ENCODE data around the gene USP40.

Gene USP40

DNA sequence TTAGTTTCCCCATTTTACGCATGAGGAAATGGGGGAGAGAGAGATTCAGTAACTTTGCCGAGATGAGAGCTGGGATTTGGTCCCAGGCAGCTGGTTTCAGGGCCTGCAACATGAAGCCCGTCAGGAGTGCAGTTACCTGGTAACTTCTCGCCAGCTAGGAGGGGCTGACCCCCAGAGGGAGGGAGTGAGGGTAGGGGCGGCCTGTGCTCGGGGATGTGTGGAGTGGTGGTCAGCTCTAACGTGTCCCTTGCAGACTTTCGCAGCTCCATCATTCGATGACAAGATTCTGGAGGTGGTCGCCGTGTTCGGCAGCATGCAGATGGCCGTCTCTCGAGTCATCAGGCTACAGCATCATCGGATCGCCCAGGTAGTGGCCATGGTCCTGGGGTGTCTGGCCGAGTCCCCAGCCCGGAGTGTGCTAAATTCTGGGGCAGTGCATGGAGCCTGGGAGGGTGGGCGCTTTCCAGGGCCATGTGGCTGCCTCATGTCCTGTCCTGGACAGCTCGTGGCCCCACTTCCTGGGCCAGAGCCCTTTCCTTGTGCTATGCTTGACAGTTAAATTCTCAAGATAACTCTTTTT is 108.5 kb downstream of the USP40 start:
- no peak overlapping the region for H3K27ac Mint-ChIP-seq

GRCh38 chr2:233457356-233457755 is 109.2 kb downstream of the USP40 start:
- H3K27ac Mint-ChIP-seq = peak overlapping the region; percentile 32
- no peak overlapping the region for H3K4me3 Mint-ChIP-seq
- H3K36me3 Mint-ChIP-seq (ENCODE audit: low read depth) = peaks cover 25% of the 10 kb centered on the region
- no peaks in the 10 kb centered on the region for H3K27me3 Mint-ChIP-seq (ENCODE audit: low read depth)
- peaks cover 2% of the 10 kb centered on the region for H3K4me1 Mint-ChIP-seq (ENCODE audit: low read depth)
- no peaks in the 10 kb centered on the region for H3K9me3 Mint-ChIP-seq

More for the DNA sequence above, 108.5 kb downstream of the USP40 start:
- Mint-ChIP-seq H3K4me1 (ENCODE audit: low read depth) (peaks cover 2% of the 10 kb centered on the region), H3K27me3 (ENCODE audit: low read depth) (no peaks in the 10 kb centered on the region), H3K9me3 (no peaks in the 10 kb centered on the region), H3K36me3 (ENCODE audit: low read depth) (peaks cover 27% of the 10 kb centered on the region), H3K4me3 (no peak overlapping the region)

- peaks cover 2% of the 10 kb centered on the region for H3K4me1 Mint-ChIP-seq (ENCODE audit: low read depth)
- no peak overlapping the region for H3K4me3 Mint-ChIP-seq
- H3K27me3 Mint-ChIP-seq (ENCODE audit: low read depth) = no peaks in the 10 kb centered on the region
- no peaks in the 10 kb centered on the region for H3K9me3 Mint-ChIP-seq
- H3K27ac Mint-ChIP-seq = no peak overlapping the region
- H3K36me3 Mint-ChIP-seq (ENCODE audit: low read depth) = peaks cover 24% of the 10 kb centered on the region
Measured at GRCh38 chr2:233456934-233457333, 109.6 kb downstream of the USP40 start.

- no peak overlapping the region for H3K4me3 Mint-ChIP-seq
- H3K27me3 Mint-ChIP-seq (ENCODE audit: low read depth) = no peaks in the 10 kb centered on the region
- H3K4me1 Mint-ChIP-seq (ENCODE audit: low read depth) = peaks cover 2% of the 10 kb centered on the region
- H3K9me3 Mint-ChIP-seq = no peaks in the 10 kb centered on the region
- peaks cover 20% of the 10 kb centered on the region for H3K36me3 Mint-ChIP-seq (ENCODE audit: low read depth)
- no peak overlapping the region for H3K27ac Mint-ChIP-seq
Measured at GRCh38 chr2:233456111-233456510, 110.5 kb downstream of the USP40 start.

GRCh38 chr2:233455491-233455890 is 111.1 kb downstream of the USP40 start:
- Mint-ChIP-seq H3K36me3 (ENCODE audit: low read depth) (peaks cover 20% of the 10 kb centered on the region), H3K27ac (no peak overlapping the region), H3K9me3 (no peaks in the 10 kb centered on the region), H3K4me3 (no peak overlapping the region), H3K27me3 (ENCODE audit: low read depth) (no peaks in the 10 kb centered on the region), H3K4me1 (ENCODE audit: low read depth) (peaks cover 2% of the 10 kb centered on the region)

DNA sequence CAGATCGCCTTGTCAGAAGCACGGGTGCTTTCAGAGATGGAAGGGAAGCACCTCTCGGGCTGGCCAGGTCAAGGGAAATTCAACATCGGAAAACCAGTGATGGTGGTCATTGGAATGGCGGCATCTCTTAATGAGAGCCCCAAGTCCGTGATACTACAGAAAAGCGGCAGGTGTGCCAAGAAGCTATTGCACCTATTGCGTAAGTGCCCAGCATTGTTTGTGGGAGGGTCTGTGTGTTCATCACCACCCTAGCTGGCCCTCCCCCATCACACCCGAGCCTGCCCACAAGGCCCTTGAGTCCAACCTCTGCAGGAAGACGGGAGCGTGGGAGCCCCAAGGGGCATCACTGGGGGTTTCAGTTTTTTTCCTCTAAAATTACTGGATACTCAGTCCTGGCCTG is 111.6 kb downstream of the USP40 start:
- no peak overlapping the region for H3K4me3 Mint-ChIP-seq
- peaks cover 20% of the 10 kb centered on the region for H3K36me3 Mint-ChIP-seq (ENCODE audit: low read depth)
- no peaks in the 10 kb centered on the region for H3K27me3 Mint-ChIP-seq (ENCODE audit: low read depth)

DNA sequence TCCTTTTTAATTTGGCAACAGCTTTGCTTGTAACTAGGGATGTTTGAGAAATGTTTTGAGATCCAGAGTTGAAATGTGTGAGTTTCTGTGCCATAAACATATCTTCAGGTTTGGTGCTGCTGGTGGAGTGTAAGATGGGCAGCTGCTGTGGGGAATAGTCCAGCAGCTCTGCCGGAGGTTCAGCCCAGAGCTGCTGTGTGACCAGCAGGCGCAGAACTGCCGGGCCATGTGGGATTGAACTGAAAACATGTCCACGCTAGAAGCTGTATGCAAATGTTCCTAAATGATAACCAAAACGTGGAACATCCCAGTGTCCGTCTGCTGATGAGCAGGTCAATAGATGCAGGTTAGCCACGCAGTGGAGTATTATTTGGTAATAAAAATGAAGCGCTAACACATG is 112.7 kb downstream of the USP40 start:
- Mint-ChIP-seq H3K36me3 (ENCODE audit: low read depth) (peaks cover 24% of the 10 kb centered on the region), H3K27ac (no peak overlapping the region), H3K9me3 (no peaks in the 10 kb centered on the region)

More for the DNA sequence above, 111.6 kb downstream of the USP40 start:
- H3K27ac Mint-ChIP-seq = no peak overlapping the region
- peaks cover 2% of the 10 kb centered on the region for H3K4me1 Mint-ChIP-seq (ENCODE audit: low read depth)
- no peaks in the 10 kb centered on the region for H3K9me3 Mint-ChIP-seq

GRCh38 chr2:233453111-233453915 is 113.3 kb downstream of the USP40 start:
- H3K9me3 Mint-ChIP-seq = no peaks in the 10 kb centered on the region
- peaks cover 2% of the 10 kb centered on the region for H3K4me1 Mint-ChIP-seq (ENCODE audit: low read depth)
- H3K27me3 Mint-ChIP-seq (ENCODE audit: low read depth) = no peaks in the 10 kb centered on the region
- H3K36me3 Mint-ChIP-seq (ENCODE audit: low read depth) = peaks cover 25% of the 10 kb centered on the region
- no peak overlapping the region for H3K27ac Mint-ChIP-seq
- no peak overlapping the region for H3K4me3 Mint-ChIP-seq

More for the DNA sequence above, 112.7 kb downstream of the USP40 start:
- Mint-ChIP-seq H3K27me3 (ENCODE audit: low read depth) (no peaks in the 10 kb centered on the region), H3K4me3 (no peak overlapping the region), H3K4me1 (ENCODE audit: low read depth) (peaks cover 2% of the 10 kb centered on the region)

DNA sequence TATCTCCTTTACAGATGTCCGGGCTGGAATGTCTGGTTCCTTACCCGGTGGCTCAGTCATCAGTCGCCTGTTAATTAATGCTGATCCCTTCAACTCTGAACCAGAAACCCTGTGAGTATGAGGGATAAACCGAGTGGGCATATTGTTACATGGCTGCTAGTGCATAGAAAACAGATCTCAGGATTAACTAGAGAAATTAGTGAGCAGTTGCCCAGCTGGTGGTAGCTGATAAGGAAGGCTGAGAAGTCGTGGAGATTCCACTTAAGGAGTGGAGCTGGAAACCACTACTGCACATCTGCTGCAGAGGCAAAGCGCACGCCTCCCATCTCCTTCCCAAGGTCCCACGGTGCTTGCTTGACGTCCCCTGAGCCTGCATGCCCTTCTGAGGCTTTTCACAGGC is 114.6 kb downstream of the USP40 start:
- no peak overlapping the region for H3K27ac Mint-ChIP-seq
- H3K36me3 Mint-ChIP-seq (ENCODE audit: low read depth) = peaks cover 19% of the 10 kb centered on the region
- no peaks in the 10 kb centered on the region for H3K27me3 Mint-ChIP-seq (ENCODE audit: low read depth)
- H3K4me1 Mint-ChIP-seq (ENCODE audit: low read depth) = peaks cover 4% of the 10 kb centered on the region
- no peak overlapping the region for H3K4me3 Mint-ChIP-seq
- no peaks in the 10 kb centered on the region for H3K9me3 Mint-ChIP-seq

GRCh38 chr2:233450864-233451575 is 115.6 kb downstream of the USP40 start:
- Mint-ChIP-seq H3K4me1 (ENCODE audit: low read depth) (peaks cover 4% of the 10 kb centered on the region), H3K27ac (no peak overlapping the region), H3K4me3 (no peak overlapping the region), H3K36me3 (ENCODE audit: low read depth) (peaks cover 21% of the 10 kb centered on the region), H3K9me3 (no peaks in the 10 kb centered on the region), H3K27me3 (ENCODE audit: low read depth) (no peaks in the 10 kb centered on the region)

DNA sequence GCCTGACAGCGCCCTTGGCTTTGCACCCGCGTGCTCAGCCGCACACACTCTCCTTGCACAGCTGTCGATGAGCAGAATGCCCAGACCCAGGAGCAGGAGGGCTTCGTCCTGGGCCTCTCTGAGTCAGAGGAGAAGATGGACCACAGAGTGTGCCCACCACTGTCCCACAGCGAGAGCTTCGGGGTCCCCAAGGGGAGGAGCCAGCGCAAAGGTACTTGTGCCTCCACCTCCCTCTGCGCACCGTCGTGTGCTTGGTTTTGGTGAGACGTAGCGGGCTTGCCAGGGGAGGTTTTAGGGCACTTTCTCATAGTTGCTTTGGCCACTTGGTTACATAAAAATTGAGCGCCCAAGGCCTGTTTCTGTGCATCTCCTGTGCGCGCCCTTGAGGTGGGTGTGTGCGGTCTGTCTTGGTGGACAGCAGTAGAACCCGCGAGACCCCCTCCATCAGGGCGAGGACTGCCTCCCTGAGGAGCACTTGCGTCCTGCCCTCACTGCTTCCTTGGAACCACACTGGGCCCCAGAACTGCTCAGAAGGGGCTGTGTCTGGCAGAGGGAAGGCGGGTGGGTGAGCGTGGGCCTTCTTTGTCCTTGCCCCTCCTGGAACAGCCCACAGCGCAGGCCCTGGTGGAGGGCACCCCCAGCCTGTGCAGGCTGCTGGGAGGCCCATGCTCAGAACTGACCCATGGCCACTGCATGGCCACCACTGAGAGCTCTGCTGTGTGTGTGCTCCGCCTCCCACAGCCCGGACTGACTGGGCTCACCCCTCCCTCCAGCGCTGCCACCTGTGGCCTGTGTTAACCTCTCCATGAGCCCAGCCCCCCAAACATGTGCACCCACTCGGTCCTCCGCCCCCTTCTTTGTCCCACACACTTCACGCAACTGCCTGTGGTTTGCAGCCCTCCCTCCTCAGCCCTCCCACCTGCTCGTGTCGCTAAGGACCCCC is 116.4 kb downstream of the USP40 start:
- H3K36me3 Mint-ChIP-seq (ENCODE audit: low read depth) = peaks cover 21% of the 10 kb centered on the region
- H3K4me1 Mint-ChIP-seq (ENCODE audit: low read depth) = peaks cover 4% of the 10 kb centered on the region

DNA sequence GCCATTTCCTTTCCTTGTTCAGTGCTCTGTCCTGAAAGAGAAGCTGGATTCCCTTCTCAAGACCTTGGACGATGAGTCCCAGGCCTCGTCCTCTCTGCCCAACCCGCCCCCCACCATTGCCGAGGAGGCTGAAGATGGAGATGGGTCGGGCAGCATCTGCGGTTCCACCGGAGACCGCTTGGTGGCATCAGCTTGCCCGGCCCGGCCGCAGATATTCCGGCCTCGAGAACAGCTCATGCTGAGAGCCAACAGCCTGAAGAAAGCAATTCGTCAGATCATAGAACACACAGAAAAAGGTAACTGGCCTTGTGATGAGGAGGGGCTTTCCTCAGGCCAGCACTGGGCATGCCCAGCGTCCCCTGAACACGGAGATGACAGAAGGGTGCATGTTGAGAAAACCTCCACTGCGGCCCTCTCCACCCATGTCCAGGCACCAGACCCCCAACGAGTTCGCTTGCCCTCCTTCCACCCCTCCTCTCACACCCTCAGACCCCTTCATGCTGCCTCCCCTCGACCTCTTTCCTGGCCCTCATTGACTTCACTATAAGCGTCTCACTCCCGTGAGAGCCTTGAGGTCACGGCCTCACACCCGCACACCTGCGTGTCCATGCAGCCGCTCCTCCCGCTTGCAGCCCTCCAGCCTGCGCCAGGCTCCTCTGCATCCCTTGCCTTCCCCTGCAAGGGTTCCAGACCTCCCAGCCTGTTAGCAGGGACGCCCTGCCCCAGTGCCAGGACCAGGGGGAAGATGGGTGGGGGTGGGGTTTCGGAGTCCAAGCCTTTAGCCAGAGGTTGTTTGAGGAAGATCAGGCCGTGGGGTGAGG is 117.3 kb downstream of the USP40 start:
- no peak overlapping the region for H3K27ac Mint-ChIP-seq
- H3K27me3 Mint-ChIP-seq (ENCODE audit: low read depth) = no peaks in the 10 kb centered on the region
- H3K4me3 Mint-ChIP-seq = no peak overlapping the region
- peaks cover 21% of the 10 kb centered on the region for H3K36me3 Mint-ChIP-seq (ENCODE audit: low read depth)
- H3K9me3 Mint-ChIP-seq = no peaks in the 10 kb centered on the region
- H3K4me1 Mint-ChIP-seq (ENCODE audit: low read depth) = peaks cover 5% of the 10 kb centered on the region

More for the DNA sequence above, 116.4 kb downstream of the USP40 start:
- Mint-ChIP-seq H3K4me3 (no peak overlapping the region), H3K9me3 (no peaks in the 10 kb centered on the region), H3K27ac (no peak overlapping the region), H3K27me3 (ENCODE audit: low read depth) (no peaks in the 10 kb centered on the region)

- Mint-ChIP-seq H3K27ac (no peak overlapping the region), H3K27me3 (ENCODE audit: low read depth) (no peaks in the 10 kb centered on the region), H3K4me1 (ENCODE audit: low read depth) (peaks cover 10% of the 10 kb centered on the region), H3K9me3 (no peaks in the 10 kb centered on the region), H3K4me3 (no peak overlapping the region), H3K36me3 (ENCODE audit: low read depth) (peaks cover 19% of the 10 kb centered on the region)
Measured at GRCh38 chr2:233448575-233448974, 118.0 kb downstream of the USP40 start.
